Limb (tissue), 2 donors: ENCODE data around the gene TMEM247.

Experiments used
- DNase-seq, 2 donors: peaks; one replicate each; pipeline ENCODE4 v3.0.0-alpha.2; 2016; ENCODE audit errors: extremely low spot score in 2 of 2

Gene TMEM247

DNA sequence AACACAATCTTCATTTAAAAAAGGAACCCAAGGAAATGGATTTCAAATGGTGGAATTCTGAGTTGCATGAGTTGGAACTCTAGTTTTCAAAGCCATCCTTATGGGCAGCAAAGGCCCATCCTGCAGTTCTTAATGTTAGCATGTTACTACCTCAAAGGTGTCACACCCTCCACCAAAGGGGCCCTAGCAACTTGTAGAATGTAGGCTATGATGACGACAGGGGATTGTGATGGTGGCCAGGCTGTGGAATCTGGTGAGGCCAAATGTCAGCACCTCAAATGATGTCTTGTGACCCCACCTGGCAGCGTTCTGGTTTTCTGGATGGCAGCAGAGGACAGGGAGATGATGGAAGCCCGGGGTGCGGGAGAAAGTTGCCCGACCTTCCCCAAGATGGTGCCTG lies at the start of gene TMEM247:
TMEM247 (plus strand) TSS at position 301 of the 400 bp plus-strand sequence.
- DNase-seq = no peak

DNA sequence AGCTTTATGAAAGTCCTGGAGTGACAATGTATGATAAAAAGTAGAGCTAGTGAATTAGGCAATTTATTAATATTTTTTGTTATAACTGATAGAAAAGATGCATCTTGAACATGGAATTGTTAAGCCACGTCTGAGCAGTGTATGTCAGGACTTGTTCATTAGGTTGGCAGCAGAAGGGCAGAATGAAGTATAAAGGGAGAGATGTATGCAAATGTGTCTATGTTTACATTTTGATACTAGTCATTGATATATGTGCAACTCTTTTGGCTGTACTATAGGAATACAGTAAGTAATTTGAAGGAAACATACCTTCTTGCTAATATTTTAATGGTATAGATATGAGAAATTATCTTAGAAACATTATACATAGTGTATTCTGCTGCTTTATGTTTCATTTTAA lies 49.0 kb upstream of the TMEM247 start:
- no peak for DNase-seq

GRCh38 chr2:46430992-46431391 lies 48.4 kb upstream of the TMEM247 start:
- DNase-seq = no peak

GRCh38 chr2:46431481-46432235 lies 47.7 kb upstream of the TMEM247 start:
- no peak for DNase-seq

DNA sequence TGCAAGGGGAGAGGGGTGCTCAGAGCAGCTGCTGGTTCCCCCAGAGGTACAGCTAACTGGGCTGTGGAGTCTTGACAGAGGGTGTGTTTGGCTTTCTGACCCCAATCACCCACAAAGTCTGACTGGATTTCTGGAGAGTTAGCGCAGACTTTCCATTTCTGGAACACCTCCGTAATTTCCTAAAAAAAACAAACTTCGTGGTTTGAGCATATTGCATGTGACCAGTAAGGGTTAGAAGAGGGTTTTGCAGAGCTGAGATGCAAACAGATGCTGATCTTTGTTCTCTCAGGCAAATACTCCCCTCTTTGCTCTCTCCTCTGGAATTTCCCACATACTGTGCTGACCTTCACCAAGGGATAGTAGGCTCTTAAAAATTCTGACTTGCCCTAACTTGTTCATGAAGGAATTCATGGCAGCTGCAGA lies 44.5 kb upstream of the TMEM247 start:
- DNase-seq = no peak

- no peak for DNase-seq
These were observed 44.0 kb upstream of the TMEM247 start for GRCh38 chr2:46435353-46435752.

DNA sequence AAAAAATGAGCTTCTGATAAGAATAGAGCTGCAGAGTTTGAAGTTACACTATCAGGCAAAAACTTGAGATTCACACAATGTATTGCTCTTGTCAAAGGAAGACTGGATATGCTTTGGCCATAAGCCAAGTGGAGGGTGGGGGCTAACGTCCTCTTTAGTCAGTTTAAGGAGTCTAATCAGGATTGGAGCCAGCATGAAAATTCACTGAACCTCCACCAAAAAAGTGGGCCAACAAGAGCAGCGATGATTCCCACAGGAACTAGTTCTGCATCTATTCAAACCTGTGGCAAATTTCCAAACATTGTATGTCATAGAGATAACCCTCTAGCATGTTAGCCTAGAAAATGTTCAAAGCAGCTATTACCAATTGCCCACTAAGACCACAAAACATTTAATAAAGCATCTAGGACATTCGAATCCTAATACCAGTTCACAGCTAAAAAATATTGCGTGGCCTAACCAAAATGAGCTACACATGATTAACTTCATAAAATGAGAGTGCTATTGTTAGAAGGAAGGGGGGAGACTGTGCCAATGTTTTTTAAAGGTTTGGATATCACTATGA lies 43.5 kb upstream of the TMEM247 start:
- no peak for DNase-seq

- no peak for DNase-seq
These were observed 42.6 kb upstream of the TMEM247 start for GRCh38 chr2:46436800-46437199.

DNA sequence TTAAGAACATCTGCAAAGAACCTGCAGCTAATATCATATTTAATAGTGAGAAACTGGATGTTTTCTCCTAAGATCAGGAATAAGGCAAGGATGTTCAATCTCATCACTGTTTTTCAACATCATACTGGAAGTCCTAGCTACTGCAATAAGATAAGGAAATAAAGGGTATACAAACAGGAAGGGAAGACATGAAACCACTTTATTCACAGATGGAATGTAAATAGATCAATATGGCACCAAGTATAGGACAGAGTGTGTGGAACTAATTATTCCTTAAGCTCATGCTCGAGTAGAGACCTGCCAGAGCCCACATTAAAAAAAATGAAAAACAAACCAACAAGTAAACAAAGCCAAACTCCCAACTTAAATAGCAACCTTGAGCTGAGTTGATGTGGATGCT lies 41.3 kb upstream of the TMEM247 start:
- DNase-seq = no peak

GRCh38 chr2:46438794-46439193 lies 40.6 kb upstream of the TMEM247 start:
- DNase-seq = no peak

DNA sequence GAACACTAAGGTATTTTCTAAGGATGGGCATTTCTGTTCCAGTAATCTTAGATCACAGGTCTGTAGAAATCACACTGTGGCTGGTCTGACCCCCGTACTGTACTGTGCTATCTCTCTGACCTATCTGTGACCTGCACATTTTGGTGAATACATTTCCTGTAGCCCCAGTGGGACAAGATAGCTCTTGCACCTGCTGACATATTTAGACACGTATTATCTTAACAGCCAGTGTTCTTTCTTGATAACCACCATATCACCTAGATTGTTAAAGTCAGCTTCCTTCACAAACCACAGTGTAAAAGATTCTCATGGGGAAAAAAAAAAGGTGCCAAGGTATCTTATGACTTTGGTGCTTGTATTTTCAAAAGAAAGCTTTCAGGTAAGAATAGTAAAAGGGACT lies 39.8 kb upstream of the TMEM247 start:
- no peak for DNase-seq

- no peak for DNase-seq
These were observed 37.3 kb upstream of the TMEM247 start for GRCh38 chr2:46441838-46442712.

GRCh38 chr2:46444732-46445131 lies 34.6 kb upstream of the TMEM247 start:
- no peak for DNase-seq

- no peak for DNase-seq
These were observed 33.8 kb upstream of the TMEM247 start for GRCh38 chr2:46445556-46445955.

GRCh38 chr2:46446871-46447568 lies 32.3 kb upstream of the TMEM247 start:
- no peak for DNase-seq

- DNase-seq = no peak
These were observed 31.7 kb upstream of the TMEM247 start for GRCh38 chr2:46447649-46448048.

DNA sequence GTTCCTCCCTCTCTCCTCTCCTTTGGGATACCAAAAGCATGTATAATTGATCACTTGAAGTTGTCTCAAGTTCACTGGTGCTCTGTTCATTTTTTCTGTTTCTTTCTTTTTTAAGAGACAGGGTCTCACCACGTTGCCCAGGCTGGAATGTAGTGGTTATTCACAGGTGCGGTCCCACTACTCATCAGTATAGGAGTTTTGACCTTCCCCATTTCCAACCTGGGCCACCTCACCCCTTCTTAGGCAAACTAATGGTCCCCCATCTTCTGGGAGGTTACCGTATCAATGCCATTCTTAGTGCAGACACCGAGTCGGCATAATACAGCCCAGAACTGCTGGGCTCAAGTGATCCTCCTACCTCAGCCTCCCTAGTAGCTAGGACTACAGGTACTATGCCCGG lies 31.3 kb upstream of the TMEM247 start:
- DNase-seq = no peak

- DNase-seq = no peak
These were observed 30.7 kb upstream of the TMEM247 start for GRCh38 chr2:46448641-46449040.

GRCh38 chr2:46449700-46450099 lies 29.7 kb upstream of the TMEM247 start:
- DNase-seq = no peak

DNA sequence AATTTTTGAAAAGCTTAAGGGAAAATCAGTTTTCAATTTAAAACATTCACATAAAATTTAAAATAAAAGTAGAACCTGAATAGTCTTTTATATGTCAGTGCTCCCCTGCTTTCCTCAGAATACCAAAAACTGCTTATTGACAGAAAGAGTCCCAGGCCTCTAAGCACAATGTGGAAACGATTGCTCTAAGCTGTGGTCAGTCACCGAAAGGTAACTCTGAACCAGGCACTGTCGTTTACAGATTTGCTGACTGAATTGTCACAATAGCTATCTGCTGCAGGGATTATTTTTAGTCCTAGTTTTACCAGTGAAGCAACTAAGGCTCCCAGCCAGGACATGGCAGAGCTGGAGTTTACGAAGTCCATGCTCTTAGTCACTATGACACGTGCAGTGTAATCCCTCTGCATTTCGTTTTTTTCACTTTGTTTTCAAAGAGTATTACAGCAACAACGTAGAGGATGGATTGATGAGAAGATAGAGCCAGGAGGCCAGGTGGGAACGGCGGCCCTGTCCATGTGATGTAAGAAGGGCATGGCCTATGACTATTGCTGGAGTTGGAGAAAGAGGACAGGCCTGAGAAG lies 28.1 kb upstream of the TMEM247 start:
- DNase-seq = no peak

- DNase-seq = no peak
These were observed 22.6 kb upstream of the TMEM247 start for GRCh38 chr2:46456789-46457188.
